Activated CD8-positive, alpha-beta memory T cell treated with anti-CD3 and anti-CD28 coated beads for 36 hours (primary cell): ENCODE data around the gene KATNB1. TPM values are rescaled to one million over a fixed set of nuclear protein-coding genes. Genes with fewer than 3 reads are reported as not detected.

Experiments used
- CTCF ChIA-PET: fragments of 350-600 bp; sonication (Branson Sonifier 250); formaldehyde crosslinking; loops from one replicate; lab custom pipeline; 2021; ENCODE audit warnings: antibody characterized with exemption; lab: Charles Lee
- POLR2A ChIA-PET: fragments of 350-600 bp; sonication (Branson Sonifier 250); formaldehyde crosslinking; loops from one replicate; lab custom pipeline; 2021; ENCODE audit warnings: antibody characterized with exemption; lab: Charles Lee
- total RNA-seq, 2 experiments: library from RNA; stranded (reverse); gene quantifications; one replicate each; pipeline ENCODE4 v1.2.3, GENCODE V29; 2021

KATNB1 gene
- total RNA-seq, 2 experiments from 2014 or later: 58.6 to 64.3 TPM

DNA sequence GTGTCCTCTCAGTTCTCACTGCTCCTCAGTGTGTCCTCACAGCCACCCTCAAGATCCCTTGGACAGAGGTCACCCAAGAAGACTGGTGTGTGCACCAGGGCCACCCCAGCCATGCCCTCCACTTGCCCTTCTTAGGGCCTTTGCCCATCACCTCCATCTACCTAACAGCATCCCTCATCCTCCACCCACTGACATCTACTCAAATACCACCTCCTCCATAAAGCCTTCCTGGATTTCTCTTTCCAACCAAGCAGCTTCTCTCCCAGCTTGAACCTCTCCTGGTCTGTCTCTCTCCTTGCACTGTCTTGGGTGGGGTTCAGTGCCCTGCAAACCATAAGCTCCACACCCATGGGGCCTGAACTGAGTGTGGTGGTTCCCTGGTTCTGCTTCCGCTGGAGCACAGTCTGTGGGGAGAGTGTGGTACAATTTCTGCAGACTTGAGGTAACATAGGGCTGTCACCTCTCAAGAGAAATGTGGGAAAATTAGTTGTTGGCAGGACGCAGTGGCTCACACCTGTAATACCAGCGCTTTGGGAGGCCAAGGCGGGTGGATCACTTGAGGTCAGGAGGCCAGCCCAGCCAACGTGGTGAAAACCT, 14.4 kb downstream of the KATNB1 start:
- CTCF ChIA-PET: no interaction called here
- POLR2A ChIA-PET: no interaction called here

DNA sequence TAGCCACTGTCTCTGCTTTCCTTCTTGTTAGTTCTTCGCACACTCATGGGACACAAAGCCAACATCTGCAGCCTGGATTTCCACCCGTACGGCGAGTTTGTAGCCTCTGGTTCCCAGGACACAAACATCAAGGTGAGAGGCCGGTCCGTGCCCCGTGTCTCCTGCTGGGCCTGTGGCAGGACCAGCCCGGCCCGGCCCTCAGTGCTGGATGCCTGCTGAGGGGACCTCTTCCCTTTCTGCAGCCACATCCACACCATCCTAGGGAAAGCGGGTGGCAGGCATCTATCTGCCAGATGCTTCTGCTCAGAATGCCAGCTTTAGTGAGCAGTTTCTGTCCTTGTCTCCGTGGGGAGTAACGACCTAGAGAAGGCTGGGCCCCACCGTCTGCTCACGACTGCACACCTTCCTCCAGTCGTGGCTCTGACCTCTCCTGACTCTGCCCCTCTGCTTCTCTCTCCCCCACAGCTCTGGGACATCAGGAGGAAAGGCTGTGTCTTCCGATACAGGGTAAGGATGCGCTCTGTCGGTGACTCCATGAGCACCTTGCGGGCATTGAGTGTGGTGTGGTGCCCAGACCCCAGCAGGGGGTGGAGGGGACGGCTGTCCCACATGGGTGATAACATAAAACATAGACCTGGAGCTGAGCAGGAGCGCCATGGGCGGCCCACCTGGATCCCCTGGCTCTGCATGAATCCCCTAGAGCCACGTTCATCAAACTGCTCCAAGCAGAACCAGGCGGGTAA, 15.4 kb downstream of the KATNB1 start:
- ChIA-PET POLR2A (no interaction called here), CTCF (no interaction called here)

DNA sequence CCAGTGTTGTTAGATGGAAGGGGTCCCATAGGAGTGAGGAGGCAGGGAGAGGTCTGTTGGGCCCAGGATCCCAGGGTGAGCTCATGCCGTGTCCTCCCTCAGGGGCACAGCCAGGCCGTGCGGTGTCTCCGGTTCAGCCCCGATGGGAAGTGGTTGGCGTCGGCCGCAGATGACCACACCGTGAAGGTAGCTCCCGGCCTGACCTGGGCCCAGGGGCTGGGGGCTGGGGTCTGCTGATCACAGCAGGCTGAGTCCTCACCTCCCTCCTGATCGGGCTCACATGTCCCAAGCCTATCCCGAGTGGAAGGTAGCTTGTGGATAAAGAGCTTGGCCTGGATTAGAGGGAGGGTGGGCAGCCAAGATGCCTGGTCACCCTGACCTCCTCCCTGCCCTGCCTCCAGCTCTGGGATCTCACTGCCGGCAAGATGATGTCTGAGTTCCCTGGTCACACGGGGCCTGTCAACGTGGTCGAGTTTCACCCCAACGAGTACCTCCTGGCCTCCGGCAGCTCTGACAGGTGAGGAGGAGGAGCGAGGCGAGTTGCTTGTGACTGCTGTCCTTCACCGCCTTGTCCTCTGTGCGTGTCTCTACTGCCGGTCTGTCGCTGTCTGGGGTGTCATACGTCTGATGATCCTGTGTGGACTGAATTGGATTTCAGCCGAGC, 16.1 kb downstream of the KATNB1 start:
- ChIA-PET POLR2A (no interaction called here), CTCF (no interaction called here)

DNA sequence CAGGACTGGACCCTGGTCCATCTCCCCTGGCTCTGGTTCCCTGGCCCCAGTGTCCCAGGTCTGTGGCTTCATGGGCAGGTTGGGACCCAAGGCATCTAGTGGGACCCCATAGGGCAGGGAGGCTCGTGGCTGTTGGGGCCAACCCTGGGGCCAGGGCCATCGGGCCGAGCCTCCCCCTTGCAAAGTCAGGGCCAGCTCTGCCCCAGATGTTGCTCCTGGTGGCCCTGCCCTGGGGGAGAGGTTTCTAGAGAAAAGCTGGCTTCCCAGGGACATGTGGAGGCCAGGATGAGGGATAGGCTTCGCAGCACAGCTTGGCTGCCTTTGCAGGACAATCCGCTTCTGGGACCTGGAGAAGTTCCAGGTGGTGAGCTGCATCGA, 16.6 kb downstream of the KATNB1 start:
- ChIA-PET CTCF (no interaction called here), POLR2A (no interaction called here)

- POLR2A ChIA-PET: no interaction called here
- CTCF ChIA-PET: no interaction called here
Observed at GRCh38 chr16:57752581-57753447, 17.2 kb downstream of the KATNB1 start.

DNA sequence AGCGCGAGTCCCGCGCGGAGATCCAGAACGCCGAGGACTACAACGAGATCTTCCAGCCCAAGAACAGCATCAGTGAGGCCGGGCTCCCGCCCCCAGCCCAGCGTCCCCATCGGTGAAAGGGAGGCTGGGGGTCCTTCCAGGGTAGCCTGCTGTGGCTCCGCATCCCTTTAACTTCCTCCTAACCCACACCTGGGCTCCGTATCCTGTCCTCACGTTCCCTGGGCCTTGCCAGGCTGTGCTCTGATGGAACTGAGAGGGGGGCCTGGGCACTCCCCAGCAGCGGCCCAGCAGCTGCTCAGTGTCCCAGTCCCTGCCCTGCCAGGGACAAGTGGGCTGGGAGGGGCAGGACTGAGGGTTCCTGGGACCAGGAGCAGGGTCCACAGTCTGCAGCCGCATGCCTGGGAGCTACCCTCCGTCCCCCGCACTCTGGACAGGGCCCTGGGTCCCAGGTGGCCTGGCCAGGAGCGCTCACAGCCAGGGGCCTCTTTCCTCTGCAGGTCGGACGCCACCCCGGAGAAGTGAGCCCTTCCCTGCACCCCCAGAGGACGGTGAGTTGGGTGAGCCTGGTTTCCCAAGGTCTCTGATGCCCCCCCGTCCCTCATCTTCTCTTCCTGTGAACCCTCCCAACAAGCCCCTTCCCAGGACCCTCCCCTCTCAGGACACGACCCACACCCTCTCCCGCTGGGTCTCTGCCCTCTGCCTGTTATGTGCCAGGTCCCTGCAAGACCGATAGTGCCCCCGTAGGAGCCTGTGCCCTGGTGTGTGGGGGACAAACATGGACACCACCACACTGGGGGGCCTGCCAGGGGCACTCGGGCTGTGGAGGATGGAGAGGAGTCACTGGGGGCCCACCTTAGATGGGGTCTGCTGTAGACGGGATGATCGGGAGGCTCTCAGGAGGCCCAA, 18.1 kb downstream of the KATNB1 start:
- POLR2A ChIA-PET: no interaction called here
- CTCF ChIA-PET: no interaction called here

- ChIA-PET POLR2A (no interaction called here), CTCF (no interaction called here)
Observed at GRCh38 chr16:57754354-57755060, 18.9 kb downstream of the KATNB1 start.

GRCh38 chr16:57755061-57755684, 19.6 kb downstream of the KATNB1 start:
- CTCF ChIA-PET: interaction anchor here (3.0 kb wide), 1 partner anchor 179 kb away, joined by 12 read pairs; no protein-coding TSS in a partner anchor
- POLR2A ChIA-PET: no interaction called here

- CTCF ChIA-PET: interaction anchor here (1.1 to 3.0 kb wide), 6 partner anchors 14 to 243 kb away, joined by 3 to 12 read pairs (median 4); no protein-coding TSS in a partner anchor
- POLR2A ChIA-PET: no interaction called here
Observed at GRCh38 chr16:57755726-57756423, 20.3 kb downstream of the KATNB1 start.

- POLR2A ChIA-PET: no interaction called here
- CTCF ChIA-PET: interaction anchor here (0.5 to 3.0 kb wide), 10 partner anchors 15 to 502 kb away, joined by 3 to 12 read pairs (median 3); partner anchors contain the start of gene USB1
Observed at GRCh38 chr16:57756424-57757325, 21.1 kb downstream of the KATNB1 start.

GRCh38 chr16:57757326-57757786, 21.8 kb downstream of the KATNB1 start:
- ChIA-PET CTCF (interaction anchor here (0.7 to 3.0 kb wide), 10 partner anchors 14 to 360 kb away, joined by 3 to 12 read pairs (median 3); partner anchors contain the start of gene USB1), POLR2A (no interaction called here)

DNA sequence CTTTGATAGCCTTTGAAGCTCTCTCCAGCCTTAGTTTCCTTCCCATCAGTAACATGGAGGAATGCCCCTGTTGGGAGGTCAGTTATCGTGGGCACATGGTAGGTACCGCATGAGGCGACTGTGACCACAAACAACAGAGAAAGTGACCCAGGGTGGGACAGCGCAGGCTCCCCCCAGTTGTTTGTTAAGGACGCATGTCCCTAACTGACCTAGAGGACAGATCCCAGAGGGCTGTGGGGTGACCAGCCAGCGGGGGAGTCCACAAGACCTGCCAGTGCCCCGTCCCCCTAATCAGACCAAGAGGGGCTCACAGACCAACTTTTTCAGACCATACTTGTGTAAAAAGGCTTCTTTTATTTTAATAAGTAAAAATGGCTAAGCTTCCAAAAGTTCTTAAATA, 22.3 kb downstream of the KATNB1 start:
- ChIA-PET CTCF (interaction anchor here (0.7 to 3.0 kb wide), 9 partner anchors 14 to 359 kb away, joined by 3 to 12 read pairs (median 3); no protein-coding TSS in a partner anchor), POLR2A (no interaction called here)

DNA sequence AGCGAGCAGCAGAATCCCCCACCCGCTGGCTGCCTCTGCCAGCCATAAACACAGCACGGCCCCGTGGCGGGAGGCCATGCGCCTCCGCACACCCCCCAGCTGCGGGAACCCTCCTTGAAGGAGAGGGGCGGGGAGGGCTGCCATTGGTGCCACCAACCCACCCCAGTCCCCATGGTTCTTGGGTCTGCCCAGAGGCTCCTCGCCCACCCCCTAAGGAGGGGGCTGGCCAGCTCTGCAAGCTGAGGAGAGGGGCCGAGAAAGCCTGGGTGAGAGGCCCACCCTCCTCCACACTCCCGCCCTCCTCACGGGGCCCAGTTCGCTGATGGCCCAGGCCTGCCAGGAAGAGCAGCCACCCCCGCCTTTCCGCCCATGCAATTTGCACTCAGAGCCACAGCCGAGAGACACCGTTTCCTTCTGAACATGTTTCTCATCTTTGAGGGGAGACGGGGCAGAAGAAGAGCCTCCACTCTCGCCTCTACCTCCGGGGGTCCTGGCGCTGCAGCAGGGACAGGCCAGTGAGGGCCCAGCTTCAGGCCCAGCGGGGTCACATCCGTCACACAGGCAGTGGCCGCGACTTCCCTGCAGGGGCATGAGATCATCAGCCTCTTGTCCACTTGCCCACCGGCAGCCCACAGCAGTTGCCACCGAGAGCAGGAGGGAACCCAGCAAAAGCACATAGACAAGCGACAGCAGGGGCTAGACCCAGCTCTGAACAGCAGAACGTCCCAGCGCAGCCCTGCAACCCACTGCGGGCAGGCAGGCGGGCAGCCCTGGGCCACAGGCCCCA, 23.0 kb downstream of the KATNB1 start:
- POLR2A ChIA-PET: no interaction called here
- CTCF ChIA-PET: interaction anchor here (0.6 to 1.0 kb wide), 5 partner anchors 22 to 462 kb away, joined by 3 to 5 read pairs (median 3); no protein-coding TSS in a partner anchor

- ChIA-PET CTCF (no interaction called here), POLR2A (no interaction called here)
Observed at GRCh38 chr16:57759131-57759530, 23.6 kb downstream of the KATNB1 start.
